Islet precursor cell (in vitro differentiated cells): Measurements from ENCODE around the gene CARTPT.

ENCODE experiments used
- DNase-seq: peaks from one replicate; pipeline ENCODE4 v3.0.0-alpha.2; 2018

The CARTPT gene

DNA sequence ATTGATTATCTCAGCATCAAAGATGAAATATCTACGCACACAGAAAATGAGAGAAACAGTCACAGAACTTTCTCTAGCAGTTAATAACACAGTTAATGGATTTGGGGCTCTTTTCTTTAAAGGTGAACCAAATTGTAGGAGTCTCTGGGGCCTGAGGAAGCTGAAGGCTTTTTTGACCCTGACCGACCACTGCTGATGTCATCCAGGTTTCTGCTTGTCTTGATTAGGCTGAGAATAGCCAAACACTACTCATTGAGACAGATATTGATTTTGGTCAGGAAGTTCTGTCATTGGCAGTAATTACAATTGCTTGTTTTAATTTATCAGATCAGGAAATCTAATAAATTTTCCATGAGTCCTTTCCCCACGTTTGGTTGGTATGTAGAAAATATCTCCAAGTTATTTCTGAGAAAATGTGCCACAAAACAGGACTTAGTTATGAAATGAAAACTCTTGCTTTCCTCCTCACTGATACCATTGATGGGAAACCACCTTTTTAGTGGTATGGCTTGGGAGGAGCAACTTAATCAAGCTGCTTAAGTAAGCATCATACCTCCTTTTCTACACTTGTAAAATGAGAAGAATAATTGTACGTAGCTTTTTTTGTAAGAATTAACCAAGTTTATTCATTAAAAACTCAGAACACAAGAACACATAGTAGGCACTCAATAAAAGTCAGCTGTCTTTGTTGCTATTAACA is 19.7 kb downstream of the CARTPT start:
- no peak for DNase-seq

- DNase-seq: no peak
Observed at GRCh38 chr5:71740015-71740753, 21.1 kb downstream of the CARTPT start.

GRCh38 chr5:71743155-71743554 is 24.1 kb downstream of the CARTPT start:
- DNase-seq: no peak

- DNase-seq: no peak
Observed at GRCh38 chr5:71744009-71744790, 25.1 kb downstream of the CARTPT start.

DNA sequence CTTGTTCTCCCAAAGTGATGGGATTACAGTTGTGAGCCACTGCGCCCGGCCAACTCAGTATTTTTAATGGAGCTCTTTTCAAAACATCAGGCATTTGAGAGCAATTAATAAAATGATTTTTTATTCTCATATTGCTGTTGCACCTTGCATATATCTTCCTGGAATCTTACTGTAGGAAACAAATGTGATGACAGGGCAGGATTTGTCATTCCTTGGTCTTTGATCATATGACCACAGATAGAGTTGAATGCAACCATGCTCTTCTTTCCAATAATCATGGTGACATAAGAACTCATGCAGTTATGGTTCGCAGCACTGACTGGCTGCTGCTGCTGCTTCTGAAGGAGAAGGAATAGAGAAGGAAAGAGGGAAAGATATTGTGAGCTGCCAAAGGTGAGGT is 28.1 kb downstream of the CARTPT start:
- no peak for DNase-seq

DNA sequence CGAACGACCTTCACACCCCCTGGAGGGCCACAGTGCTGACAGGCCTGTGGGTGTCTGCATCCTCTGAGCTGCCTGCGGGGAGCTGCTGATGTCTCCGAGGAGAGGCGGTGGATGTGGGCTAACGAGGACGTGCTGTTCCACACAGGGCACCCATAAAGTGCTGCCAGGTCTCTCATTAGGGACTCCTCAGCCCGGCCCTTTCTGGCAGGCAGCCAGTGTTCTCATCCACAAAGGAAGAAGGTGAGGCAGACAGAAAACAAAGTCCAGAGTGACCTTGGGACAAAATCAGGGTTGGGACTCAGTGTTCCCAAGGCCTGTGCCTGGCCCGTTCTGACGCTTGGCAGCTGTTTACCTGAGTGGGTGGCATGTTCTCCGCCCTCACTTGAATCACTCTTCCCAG is 29.3 kb downstream of the CARTPT start:
- no peak for DNase-seq

DNA sequence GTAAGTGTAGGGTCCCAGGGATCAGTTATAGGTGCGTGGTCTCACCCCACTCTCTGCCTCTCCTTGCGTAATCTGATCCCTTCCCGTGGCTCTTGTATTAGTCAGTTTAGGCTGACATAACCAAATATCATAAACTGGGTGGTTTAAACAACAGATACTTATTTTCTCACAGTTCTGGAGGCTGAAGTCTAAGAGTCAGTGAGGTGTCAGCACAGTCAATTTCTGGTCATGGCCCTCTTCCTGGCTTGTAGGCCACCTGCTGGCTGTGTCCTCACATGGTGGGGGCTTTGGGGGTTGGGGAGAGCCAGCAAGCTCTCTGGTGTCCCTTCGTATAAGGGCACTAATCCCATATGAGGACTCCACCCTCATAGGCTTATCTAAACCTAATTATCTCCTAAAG is 32.3 kb downstream of the CARTPT start:
- no peak for DNase-seq

DNA sequence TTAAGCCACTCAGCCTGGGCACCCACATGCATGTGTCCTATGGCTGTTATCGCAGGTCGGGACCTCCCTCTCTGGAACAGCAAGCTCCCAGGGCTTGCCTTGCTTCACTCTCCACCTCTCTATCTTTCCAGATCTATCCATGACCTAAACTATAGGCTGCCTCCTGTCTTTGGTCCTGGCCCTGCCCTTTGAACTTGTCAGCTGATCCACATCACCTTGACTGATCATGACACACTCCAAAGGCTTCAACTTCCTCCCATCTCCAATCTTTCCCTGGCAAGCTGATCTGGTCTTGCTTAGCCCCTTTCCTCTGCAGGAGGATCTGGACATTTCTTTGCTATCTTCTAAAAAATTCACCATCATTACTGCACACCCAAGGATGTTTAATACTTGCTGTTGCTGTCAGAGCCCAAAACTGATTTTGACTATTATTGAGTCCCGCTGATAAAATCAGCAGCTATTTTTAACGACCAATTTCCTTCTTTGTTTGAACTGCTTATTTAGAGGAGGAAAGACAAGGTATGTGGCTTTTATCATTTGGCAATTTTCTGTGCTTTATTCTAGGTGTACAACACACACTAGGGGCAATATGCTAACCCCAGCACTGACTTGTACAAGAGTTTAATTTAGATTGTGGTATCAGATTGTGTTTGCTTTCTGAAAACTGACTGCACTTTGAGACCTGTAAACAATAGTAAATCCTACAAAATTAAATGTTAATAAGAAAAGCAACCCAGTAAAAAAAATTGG is 33.5 kb downstream of the CARTPT start:
- no peak for DNase-seq

DNA sequence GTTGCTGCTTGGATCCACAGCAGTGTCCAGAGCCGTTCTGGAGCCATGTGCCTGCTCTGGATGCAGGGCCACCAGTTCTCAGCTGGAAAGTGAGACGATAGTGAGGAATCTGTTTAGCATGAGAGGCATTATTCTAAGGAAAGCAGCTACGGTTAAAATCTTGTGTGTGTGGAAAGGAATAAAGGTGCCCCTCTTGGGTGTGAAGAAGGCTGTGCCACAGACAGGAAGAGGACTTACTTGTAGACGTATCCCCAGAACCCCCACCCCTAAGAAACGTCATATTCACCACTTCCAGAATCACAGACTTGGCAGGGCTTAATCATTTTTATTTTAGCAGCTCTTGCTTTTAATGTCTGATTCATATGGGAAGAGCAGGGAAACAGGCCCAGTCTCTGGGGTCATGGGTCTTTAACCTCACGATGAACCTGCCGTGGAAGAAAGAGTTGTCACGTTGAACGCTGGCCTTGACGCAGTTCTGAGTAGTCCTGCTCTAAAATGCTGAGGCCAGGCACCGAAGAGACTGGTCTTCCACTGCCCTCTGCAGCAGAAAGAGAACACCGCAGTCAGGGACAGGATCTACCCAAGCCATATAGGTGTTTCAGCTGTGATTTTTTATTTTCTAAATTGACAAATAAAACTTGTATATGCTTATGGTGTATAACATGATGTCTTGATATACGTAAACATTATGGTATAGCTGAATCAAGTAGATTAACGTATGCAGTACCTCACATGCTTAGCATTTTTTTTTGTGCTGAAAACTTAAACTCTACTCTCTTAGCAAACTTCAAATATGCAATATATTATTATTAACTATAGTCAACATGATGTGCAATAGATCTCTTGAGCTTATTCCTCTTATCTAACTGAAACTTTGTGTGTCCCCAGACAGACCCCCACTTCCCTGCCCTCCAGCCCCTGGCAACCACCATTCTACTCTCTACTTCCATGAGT is 38.8 kb downstream of the CARTPT start:
- peak; percentile 80 for DNase-seq

DNA sequence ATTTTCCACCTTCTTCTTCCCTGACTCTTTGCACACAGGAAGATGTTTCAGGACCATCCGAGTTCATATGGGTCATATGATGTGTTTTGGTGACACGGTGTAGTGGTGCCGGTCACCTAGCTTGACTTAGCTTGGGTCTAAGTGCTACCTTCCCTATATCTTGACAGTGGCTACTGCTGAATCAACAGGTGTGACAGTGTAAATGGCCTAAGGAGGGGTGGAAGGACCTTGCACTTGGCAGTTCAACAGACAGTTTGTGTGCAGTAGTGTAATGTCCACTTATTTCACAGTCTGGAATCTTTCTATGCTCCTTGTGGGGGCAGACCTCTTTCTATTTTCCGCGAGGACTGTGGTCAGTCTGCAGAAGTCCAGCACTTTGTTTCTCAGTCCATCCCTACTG is 43.8 kb downstream of the CARTPT start:
- DNase-seq: no peak

DNA sequence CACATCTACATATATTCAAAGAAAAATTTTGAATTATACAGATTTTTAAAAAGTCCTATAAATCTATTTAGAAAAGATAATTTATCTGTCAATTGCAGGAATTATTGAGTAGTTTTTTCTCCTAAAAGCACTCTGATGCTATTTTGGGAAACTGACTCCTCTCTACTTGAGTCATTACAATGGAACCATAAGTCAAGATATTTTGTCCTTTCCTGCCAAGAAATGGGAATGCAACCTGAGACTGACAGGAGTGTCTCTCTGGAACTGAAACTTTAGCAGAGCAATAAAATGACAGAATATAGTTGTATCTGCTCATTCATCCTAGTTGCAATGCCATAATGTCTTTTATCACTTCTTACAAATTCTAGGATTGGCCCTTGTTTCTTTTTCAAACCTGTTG is 48.6 kb downstream of the CARTPT start:
- DNase-seq: no peak

DNA sequence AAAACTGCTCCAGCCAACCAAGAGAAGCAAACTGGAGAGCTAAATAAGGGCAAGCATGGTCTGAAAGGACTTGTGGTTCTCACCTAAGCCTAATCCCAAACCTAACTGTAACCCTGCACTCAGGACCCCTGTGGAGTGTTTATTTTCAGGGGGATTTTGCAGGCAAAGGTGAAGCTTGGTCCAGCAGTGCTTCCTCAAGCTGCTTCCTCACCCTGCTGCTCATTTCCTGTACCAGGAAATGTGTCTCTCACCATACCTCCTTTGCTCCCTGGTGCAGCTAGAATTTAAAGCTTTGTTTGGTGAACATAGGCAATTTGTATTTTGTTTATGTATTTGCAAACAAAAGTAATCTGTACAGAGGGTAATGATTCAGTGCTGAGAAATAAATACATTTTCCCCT is 50.2 kb downstream of the CARTPT start:
- no peak for DNase-seq

- no peak for DNase-seq
Observed at GRCh38 chr5:71770381-71770780, 51.3 kb downstream of the CARTPT start.
